Measurements from ENCODE around the gene KCNJ3.

The KCNJ3 gene

DNA sequence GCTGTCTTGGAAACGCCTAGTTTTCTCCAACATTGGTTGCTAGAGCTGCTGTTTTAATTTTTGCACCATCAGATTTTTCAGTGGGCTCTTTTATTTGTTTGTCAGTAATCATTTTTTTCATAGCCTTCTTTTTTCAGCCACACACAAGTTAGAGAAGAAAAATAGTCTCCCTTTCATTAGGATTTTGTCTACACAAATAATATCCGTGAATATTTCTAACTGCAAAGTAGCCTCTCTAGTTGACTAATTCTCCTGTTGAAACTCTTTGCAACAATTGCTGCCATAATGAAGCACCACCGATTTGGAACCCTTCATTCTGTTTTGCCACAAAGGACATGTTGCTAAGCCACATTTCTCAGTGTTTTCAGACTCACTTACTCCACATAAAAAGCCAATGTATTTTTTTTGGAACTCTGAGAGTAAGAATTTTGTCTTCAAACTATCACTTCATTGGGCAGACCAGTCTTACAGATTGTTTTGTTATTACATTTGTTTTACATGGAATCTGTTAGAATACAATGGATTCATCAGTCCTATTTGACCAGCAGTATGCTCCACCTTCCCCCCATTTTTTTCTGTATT is 9.6 kb downstream of the KCNJ3 start:
- DNase-seq = no peak

GRCh38 chr2:154709215-154709614 is 10.7 kb downstream of the KCNJ3 start:
- no peak for DNase-seq

DNA sequence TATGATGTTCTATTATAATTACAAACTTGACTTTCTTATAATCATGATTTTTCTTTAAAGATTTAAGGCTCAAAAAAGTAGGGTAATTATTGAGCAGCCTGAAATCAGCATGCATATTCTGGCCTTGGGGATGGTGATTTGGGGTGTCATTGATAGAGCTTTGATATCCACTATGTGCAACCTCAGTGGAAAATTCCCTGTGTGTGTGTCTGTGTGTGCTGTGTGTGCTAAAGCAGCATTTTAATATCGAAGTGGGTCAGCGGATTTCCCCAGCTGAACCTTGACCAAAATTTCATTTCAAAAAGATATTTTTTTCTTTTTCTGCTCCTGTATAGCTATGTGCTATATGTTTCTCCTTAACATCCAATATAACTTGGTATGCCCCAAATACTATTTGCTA is 11.6 kb downstream of the KCNJ3 start:
- no peak for DNase-seq

- DNase-seq = no peak
Measured at GRCh38 chr2:154710685-154711084, 12.2 kb downstream of the KCNJ3 start.

DNA sequence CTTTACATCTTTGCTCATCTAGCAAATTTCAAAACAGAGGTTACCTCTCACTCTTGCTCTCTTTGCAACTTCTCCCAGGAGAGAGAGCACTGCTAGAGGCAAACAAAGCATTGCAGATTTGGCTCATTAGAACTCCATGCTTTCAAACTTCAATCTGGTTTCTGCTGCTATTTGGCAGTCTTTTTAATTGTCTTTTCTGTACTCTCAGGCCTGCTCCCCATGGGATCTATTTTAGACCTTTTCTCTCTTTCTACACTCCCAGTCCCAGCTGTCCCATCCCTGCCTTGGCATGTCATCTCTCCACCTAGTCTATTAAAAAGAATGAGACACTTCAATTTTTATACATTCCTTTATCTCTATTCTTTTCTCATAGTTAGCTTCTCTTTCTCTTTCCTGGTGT is 15.2 kb downstream of the KCNJ3 start:
- DNase-seq = no peak

DNA sequence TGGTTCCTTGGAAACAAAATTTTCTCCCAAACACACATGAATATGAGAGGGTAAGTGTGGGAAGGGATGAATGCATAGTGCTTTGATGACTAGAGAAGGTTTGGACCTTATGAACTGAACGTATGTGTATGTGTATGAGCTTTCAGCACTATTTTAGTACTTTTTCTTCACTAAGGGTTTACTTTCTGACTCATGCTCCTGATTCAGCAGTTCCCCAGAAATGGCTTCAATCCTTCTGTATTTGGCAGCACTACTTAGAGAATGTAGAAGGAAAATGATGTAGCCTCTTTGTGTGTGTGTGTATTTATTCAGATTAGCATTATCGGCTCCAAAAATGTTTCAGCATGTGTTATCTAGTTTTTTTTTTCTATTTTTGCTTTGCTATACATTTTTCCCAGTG is 22.2 kb downstream of the KCNJ3 start:
- DNase-seq = no peak

- DNase-seq = no peak
Measured at GRCh38 chr2:154724194-154724797, 25.8 kb downstream of the KCNJ3 start.

GRCh38 chr2:154740361-154740760 is 41.9 kb downstream of the KCNJ3 start:
- peak; percentile 27 for DNase-seq

GRCh38 chr2:154758871-154759270 is 60.4 kb downstream of the KCNJ3 start:
- DNase-seq = no peak

GRCh38 chr2:154762638-154763037 is 64.1 kb downstream of the KCNJ3 start:
- no peak for DNase-seq

GRCh38 chr2:154771664-154772284 is 73.3 kb downstream of the KCNJ3 start:
- no peak for DNase-seq

DNA sequence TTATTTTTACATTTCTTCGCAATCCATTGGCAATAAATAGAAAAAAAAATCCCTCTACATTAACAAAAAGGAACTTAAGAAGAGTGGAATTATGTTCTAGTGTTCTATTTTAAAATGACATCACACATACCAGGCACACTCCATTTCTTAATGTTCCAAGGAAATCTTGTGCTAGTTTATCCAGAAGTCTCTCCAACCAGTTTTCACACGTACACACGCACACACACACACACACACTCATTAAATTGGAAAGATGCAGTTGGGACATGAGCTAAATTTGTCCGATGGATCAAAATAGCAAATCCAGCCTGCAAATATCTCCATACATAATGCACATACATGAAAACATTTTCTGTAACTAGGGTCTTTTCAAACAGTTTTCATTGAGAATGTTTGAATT is 78.3 kb downstream of the KCNJ3 start:
- DNase-seq = no peak

DNA sequence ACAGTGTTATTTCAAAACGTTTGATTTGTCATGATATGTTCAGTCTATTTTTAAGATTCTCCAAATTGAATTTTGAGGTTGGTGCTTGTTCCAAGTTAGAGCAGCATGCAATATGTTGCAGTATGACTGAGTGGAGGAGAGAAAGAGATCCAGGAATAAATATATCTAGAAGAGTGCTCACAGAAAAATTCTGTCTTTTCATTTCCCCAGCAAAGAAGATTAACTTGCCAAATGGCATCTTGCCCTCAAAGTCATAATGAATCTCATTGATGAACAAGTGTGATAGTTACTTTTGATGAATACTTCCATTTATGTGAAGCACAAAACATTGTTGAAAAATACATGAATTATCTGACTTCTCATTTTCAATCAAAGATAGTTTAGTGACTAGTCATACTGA is 95.9 kb downstream of the KCNJ3 start:
- DNase-seq = no peak

DNA sequence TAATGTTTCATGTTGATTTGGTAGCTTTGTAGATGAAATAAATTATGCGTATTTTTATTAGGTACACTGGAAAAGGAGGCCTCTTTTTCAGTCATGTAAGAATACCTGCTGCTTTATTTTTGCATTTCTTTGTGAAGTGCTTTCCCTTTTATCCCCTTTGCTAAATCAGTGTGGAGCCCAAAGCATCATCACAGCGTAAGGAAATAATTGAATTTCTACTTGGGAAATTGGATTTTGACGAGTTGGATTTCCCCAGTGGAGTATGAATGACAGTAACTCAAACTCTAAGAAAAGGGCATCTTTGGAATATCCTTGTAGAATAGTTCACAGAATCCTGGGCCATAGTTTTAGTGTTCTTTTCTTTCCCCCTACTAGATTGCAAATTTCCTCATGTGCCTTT is 97.2 kb downstream of the KCNJ3 start:
- peak; percentile 20 for DNase-seq

DNA sequence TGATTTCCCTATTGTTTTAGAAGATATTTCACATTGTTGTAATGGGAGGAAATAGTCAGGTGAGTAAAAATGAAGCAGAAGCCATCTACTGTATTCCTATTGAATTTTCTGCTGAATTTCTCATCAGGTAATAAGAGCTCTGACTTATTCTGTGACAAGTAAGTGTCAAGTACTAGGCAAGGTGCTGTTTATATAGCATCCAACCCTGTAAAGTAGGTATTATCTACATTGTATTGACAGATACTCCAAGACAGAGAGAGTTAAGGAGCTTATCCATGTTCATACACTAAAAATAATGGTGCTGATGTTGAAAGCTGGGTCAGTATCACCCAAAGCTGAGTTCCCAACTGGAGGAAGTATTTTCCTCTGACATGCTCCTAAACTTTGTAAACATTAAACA is 106.0 kb downstream of the KCNJ3 start:
- peak; percentile 29 for DNase-seq

GRCh38 chr2:154813636-154814035 is 115.1 kb downstream of the KCNJ3 start:
- no peak for DNase-seq

GRCh38 chr2:154814856-154815255 is 116.4 kb downstream of the KCNJ3 start:
- no peak for DNase-seq

- no peak for DNase-seq
Measured at GRCh38 chr2:154825358-154825757, 126.9 kb downstream of the KCNJ3 start.

DNA sequence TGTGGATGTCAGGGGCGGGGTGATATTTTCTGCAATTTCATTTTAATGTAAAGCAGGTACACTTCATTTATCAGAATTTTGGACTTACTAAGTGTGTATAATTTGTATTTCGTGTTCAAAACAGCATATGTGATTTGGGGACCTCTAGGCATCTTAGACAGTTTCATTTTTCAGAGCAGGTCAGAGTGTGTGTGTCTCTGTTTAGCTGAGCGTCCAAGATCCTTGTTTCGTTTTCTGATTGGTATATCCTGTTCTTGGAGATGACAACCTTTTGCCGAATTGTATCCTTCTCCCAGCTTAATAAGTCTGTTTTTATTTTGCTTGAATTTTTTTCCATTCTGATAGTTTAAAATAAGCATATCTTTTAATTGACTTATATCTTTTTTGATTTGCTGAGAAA is 128.3 kb downstream of the KCNJ3 start:
- no peak for DNase-seq

DNA sequence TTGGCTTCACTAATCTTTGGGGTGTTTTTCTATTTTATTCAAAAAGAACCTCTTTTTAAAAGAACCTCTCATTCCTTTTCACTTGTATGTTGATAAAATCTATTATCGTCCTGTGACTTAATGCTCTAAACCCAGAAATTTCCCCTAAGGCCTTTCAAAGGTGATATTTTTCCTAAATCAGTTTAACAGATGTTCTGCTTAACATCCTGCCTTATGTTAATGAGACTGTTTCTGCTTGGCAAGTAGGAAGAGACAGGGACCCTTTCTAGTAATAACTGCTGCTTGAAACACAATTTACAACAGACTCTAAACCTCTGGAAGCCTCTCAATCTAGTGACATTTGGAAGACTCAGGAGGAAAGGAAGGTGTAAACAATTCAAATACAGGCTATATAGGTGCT is 128.8 kb downstream of the KCNJ3 start:
- no peak for DNase-seq

DNA sequence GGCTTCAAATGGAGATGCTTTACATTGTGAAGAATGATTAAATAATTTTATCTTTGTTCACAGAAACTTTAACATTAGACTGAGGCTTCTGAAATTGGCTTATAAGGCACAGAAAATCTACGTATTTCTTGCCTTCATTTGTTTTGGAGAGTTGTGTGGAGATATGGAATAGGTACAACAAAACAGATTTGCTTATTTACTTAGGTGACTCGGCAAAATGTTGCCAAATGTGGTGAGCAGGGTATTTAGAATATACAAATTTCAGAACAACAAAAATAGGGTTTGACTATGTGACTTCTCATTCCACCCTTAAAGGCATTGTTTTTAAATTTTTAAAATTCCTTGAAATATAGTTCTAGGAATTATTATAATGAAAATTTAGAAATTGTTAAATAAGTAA is 134.2 kb downstream of the KCNJ3 start:
- DNase-seq = no peak

- no peak for DNase-seq
Measured at GRCh38 chr2:154836632-154837031, 138.1 kb downstream of the KCNJ3 start.

DNA sequence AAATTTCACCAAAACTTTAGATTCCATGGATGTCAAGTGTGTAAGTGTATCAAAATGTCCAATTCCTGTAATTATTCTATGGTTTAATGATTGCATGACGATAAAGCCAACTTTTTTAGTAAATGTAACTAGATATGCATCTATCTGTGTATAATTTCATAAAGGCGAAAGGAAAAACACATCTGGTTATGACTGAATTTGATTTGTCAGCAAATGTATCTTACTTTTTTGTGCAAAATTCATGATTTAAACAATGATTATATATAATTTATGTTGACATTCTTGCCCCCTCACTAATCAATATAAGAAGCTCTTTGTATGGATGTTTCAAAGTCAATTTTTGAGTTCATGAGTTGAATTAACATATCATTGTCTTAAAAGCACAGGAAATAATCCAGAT is 138.5 kb downstream of the KCNJ3 start:
- DNase-seq = no peak

GRCh38 chr2:154844513-154844912 is 146.0 kb downstream of the KCNJ3 start:
- DNase-seq = no peak

- no peak for DNase-seq
Measured at GRCh38 chr2:154846842-154847241, 148.3 kb downstream of the KCNJ3 start.

Data from NCI-H82 (cell line).